HepG2 (cell line): ENCODE results near the gene AP5Z1.

ENCODE experiments used
- CTCF ChIP-seq: sonication (generic); formaldehyde crosslinking; IDR thresholded peaks from 2 replicates; pipeline ENCODE4 v1.5.0; 2020; ENCODE audit warnings: mild to moderate bottlenecking, missing genetic modification reagents, moderate library complexity
- KLF9 ChIP-seq: IDR thresholded peaks from 2 replicates; pipeline ENCODE4 v1.6.1; 2016; ENCODE audit warnings: low read depth
- NFATC3 ChIP-seq: sonication (generic); formaldehyde crosslinking; IDR thresholded peaks from 2 replicates; pipeline ENCODE4 v1.5.1; 2020; ENCODE audit warnings: mild to moderate bottlenecking, missing genetic modification reagents
- NFYB ChIP-seq: sonication (generic); formaldehyde crosslinking; IDR thresholded peaks from 2 replicates; pipeline ENCODE4 v1.4.0; 2020; ENCODE audit warnings: missing genetic modification reagents
- PHF8 ChIP-seq: sonication (generic); formaldehyde crosslinking; IDR thresholded peaks from 2 replicates; pipeline ENCODE4 v1.5.0; 2020; ENCODE audit warnings: missing genetic modification reagents
- ZNF318 ChIP-seq: sonication (generic); formaldehyde crosslinking; IDR thresholded peaks from 2 replicates; pipeline ENCODE4 v1.4.0; 2020; ENCODE audit warnings: mild to moderate bottlenecking, missing genetic modification reagents

GRCh38 chr7:4788627-4789189, 13.3 kb downstream of the AP5Z1 start:
- TF ChIP-seq CTCF (CRISPR knock-in tag): no peak
- no peak for TF ChIP-seq PHF8 (CRISPR knock-in tag)
- TF ChIP-seq ZNF318 (CRISPR knock-in tag): no peak
- no peak for TF ChIP-seq KLF9
- TF ChIP-seq NFATC3 (CRISPR knock-in tag): no peak
- TF ChIP-seq NFYB: no peak
